Loucy (cell line): Measurements from ENCODE around the gene TM9SF2.

Experiments used
- H2AFZ ChIP-seq: fragments of 200-600 bp; sonication (generic); 2 replicates; pipeline ENCODE4 v1.6.0; 2016; ENCODE audit warnings: antibody characterized with exemption, mild to moderate bottlenecking, low read length, moderate library complexity
- H3F3A ChIP-seq: fragments of 200-600 bp; 2 replicates; pipeline ENCODE4 v1.6.0; 2016; ENCODE audit warnings: antibody characterized with exemption, low read depth, mild to moderate bottlenecking
- H3K27me3 ChIP-seq: fragments of 200-600 bp; sonication (generic); 2 replicates; pipeline ENCODE4 v1.6.1; 2014; ENCODE audit warnings: low read length, mild to moderate bottlenecking; ENCODE audit not compliant: insufficient read depth, poor library complexity, severe bottlenecking
- H3K36me3 ChIP-seq: fragments of 200-600 bp; sonication (generic); 2 replicates; pipeline ENCODE4 v1.6.1; 2016; ENCODE audit warnings: low read length; ENCODE audit not compliant: insufficient read depth
- H3K4me1 ChIP-seq: fragments of 200-600 bp; sonication (generic); 2 replicates; pipeline ENCODE4 v1.5.1; 2014; ENCODE audit warnings: low read length, mild to moderate bottlenecking; ENCODE audit not compliant: insufficient read depth, poor library complexity, severe bottlenecking
- H3K4me2 ChIP-seq: fragments of 200-600 bp; sonication (generic); 2 replicates; pipeline ENCODE4 v1.6.0; 2014; ENCODE audit warnings: antibody characterized with exemption, low read length, low read depth, mild to moderate bottlenecking; ENCODE audit not compliant: poor library complexity, severe bottlenecking
- H3K4me3 ChIP-seq: fragments of 200-600 bp; sonication (generic); 2 replicates; pipeline ENCODE4 v1.5.1; 2014; ENCODE audit warnings: low read length, mild to moderate bottlenecking, mixed read lengths; ENCODE audit not compliant: poor library complexity, severe bottlenecking
- H3K79me2 ChIP-seq: fragments of 200-600 bp; sonication (generic); 2 replicates; pipeline ENCODE4 v1.6.1; 2014; ENCODE audit warnings: low read length; ENCODE audit not compliant: insufficient read depth
- H3K9ac ChIP-seq: fragments of 200-600 bp; sonication (generic); 2 replicates; pipeline ENCODE4 v1.6.0; 2014; ENCODE audit warnings: mild to moderate bottlenecking, low read depth, low read length, moderate library complexity; ENCODE audit not compliant: poor library complexity, severe bottlenecking
- H3K9me2 ChIP-seq: fragments of 200-600 bp; sonication (generic); replicated peaks from 2 replicates; pipeline ENCODE4 v1.6.1; 2016; ENCODE audit warnings: low read depth, low read length, mixed read lengths
- H3K9me3 ChIP-seq: fragments of 200-600 bp; sonication (generic); 2 replicates; pipeline ENCODE4 v1.6.1; 2014; ENCODE audit warnings: mild to moderate bottlenecking, antibody characterized with exemption, low read length, low read depth; ENCODE audit not compliant: insufficient read depth
- H4K20me1 ChIP-seq: fragments of 200-600 bp; sonication (generic); 2 replicates; pipeline ENCODE4 v1.6.0; 2014; ENCODE audit warnings: antibody characterized with exemption, low read length, mild to moderate bottlenecking; ENCODE audit not compliant: insufficient read depth, poor library complexity, severe bottlenecking
- EZH2phosphoT487 ChIP-seq: fragments of 200-600 bp; IDR thresholded peaks from 2 replicates; pipeline ENCODE4 v1.6.1; 2018; ENCODE audit warnings: antibody characterized with exemption, mild to moderate bottlenecking, moderate library complexity, borderline replicate concordance
- TF ChIP-seq, protein P1 (sequence below): fragments of 200-600 bp; sonication (generic); conservative IDR thresholded peaks from 2 replicates; pipeline ENCODE4 v1.5.1; 2014; ENCODE audit warnings: mild to moderate bottlenecking, antibody characterized with exemption, low read length

The TM9SF2 gene

DNA sequence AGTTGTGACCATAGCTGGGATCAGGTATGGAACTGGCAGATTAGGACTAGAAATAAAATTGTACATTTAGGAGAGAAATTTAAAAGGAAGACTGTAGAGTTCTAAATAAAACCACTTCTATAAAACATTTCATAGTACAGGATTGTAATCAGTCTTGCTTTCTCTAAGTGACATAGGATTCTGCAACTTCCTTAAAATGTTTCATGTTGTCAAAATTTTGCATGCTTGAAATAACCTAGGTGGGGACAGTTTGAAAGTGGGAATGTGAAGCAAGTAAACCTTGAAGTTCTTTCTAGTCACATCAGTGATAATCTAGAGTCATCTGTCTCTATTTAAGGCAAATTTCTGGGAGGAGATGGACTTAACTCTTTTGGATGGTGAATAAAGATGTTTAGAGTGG lies 6.7 kb downstream of the TM9SF2 start:
- Histone ChIP-seq H3F3A (no peaks in the 10 kb centered on the region), H3K9me2 (no peaks in the 10 kb centered on the region), H3K9ac (no peak overlapping the region), H3K27me3 (no peaks in the 10 kb centered on the region), H3K4me3 (no peak overlapping the region), H2AFZ (no peak overlapping the region), H3K36me3 (peaks cover 25% of the 10 kb centered on the region; the same call in 1 of the 2 replicates), H3K9me3 (peaks cover 14% of the 10 kb centered on the region), H4K20me1 (peaks cover 77% of the 10 kb centered on the region), H3K4me2 (peak overlapping the region; percentile 93), H3K79me2 (peaks cover 100% of the 10 kb centered on the region), H3K4me1 (peaks cover 52% of the 10 kb centered on the region)
- no peak for TF ChIP-seq EZH2phosphoT487
- TF ChIP-seq, protein P1, sequence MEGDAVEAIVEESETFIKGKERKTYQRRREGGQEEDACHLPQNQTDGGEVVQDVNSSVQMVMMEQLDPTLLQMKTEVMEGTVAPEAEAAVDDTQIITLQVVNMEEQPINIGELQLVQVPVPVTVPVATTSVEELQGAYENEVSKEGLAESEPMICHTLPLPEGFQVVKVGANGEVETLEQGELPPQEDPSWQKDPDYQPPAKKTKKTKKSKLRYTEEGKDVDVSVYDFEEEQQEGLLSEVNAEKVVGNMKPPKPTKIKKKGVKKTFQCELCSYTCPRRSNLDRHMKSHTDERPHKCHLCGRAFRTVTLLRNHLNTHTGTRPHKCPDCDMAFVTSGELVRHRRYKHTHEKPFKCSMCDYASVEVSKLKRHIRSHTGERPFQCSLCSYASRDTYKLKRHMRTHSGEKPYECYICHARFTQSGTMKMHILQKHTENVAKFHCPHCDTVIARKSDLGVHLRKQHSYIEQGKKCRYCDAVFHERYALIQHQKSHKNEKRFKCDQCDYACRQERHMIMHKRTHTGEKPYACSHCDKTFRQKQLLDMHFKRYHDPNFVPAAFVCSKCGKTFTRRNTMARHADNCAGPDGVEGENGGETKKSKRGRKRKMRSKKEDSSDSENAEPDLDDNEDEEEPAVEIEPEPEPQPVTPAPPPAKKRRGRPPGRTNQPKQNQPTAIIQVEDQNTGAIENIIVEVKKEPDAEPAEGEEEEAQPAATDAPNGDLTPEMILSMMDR, result no peak

DNA sequence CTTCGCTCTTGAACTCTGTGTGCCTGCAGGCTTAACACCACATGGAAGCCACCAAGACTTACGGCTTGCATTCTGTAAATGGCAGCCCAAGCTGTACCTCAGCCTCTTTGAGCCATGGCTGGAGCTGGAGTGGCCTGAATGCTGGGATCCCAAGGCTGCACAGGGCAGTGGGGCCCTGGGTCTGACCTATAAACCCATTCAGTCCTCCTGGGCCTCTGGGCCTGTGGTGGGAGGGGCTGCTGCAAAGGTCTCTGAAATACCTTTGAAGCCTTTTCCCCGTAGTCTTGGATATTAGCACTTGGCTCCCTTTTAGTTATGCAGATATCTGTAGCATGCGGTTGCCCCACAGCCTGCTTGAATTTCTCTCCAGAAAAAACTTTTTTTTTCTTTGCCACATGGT lies 8.2 kb downstream of the TM9SF2 start:
- Histone ChIP-seq H3K27me3 (no peaks in the 10 kb centered on the region), H3F3A (no peaks in the 10 kb centered on the region), H3K36me3 (peaks cover 25% of the 10 kb centered on the region; the same call in 1 of the 2 replicates), H3K9me2 (no peaks in the 10 kb centered on the region), H3K9ac (no peak overlapping the region), H3K79me2 (peaks cover 100% of the 10 kb centered on the region), H3K4me2 (no peak overlapping the region), H3K4me3 (no peak overlapping the region), H4K20me1 (peaks cover 78% of the 10 kb centered on the region), H2AFZ (no peak overlapping the region), H3K9me3 (peaks cover 14% of the 10 kb centered on the region), H3K4me1 (peaks cover 41% of the 10 kb centered on the region)
- TF ChIP-seq, protein P1, result no peak
- no peak for TF ChIP-seq EZH2phosphoT487

DNA sequence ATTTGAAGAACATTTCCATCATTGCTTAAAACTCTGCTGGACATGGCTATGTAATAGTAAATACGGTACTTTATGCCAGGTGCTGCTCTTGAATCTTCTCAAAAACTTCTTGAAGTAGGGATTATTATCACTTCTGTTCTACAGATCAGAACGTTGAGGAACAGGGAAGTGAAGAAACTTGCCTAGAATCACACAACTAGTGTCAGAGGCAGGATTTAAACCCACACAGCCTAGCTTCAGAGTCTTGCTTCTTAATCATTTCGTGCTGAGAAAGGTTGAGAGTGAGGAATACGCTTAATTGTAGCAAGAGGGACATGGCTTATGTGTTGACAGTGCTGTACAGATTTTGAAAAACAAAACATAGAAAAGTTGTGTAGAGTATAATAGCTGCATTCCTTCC lies 13.5 kb downstream of the TM9SF2 start:
- no peak overlapping the region for H3K4me3 ChIP-seq
- H3K4me2 ChIP-seq, result no peak overlapping the region
- H3K79me2 ChIP-seq, result peaks cover 84% of the 10 kb centered on the region
- peaks cover 68% of the 10 kb centered on the region for H4K20me1 ChIP-seq
- H3K27me3 ChIP-seq, result no peaks in the 10 kb centered on the region
- no peak overlapping the region for H3K9ac ChIP-seq
- H3K36me3 ChIP-seq, result peaks cover 24% of the 10 kb centered on the region
- H2AFZ ChIP-seq, result no peak overlapping the region
- peaks cover 1% of the 10 kb centered on the region; the same call in 1 of the 2 replicates for H3K9me3 ChIP-seq
- H3F3A ChIP-seq, result no peaks in the 10 kb centered on the region
- peaks cover 12% of the 10 kb centered on the region for H3K4me1 ChIP-seq
- no peak for TF ChIP-seq EZH2phosphoT487
- TF ChIP-seq, protein P1, result no peak
- no peaks in the 10 kb centered on the region for H3K9me2 ChIP-seq
